Kasumi-1 (cell line): ENCODE results near the gene SLC44A5.

Source experiments
- DNase-seq, 2 experiments: peaks; one replicate each; lab custom pipeline; 2025; lab: John Stamatoyannopoulos, UW

Gene SLC44A5

GRCh38 chr1:75588779-75589475 is 22.0 kb downstream of the SLC44A5 start:
- DNase-seq: no peak

DNA sequence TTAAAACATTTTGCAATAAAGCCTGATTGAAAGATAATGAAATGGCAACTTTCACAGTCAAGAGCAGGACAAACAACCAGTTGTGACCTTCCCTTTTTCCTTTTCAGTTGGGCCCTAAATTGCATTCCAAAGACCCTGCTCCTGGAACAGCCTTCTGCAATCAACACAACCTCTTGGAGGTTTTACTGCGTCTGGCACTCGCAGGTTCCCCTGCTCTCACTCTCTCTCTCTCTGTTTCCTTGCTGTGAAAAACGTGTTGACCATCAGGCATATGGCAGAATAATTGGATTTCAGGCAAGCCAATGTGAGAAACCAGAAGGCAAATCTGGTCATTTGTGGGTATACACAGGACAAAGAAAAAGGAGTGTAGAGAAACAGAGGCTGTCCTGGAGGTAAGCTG is 23.2 kb downstream of the SLC44A5 start:
- no peak for DNase-seq

DNA sequence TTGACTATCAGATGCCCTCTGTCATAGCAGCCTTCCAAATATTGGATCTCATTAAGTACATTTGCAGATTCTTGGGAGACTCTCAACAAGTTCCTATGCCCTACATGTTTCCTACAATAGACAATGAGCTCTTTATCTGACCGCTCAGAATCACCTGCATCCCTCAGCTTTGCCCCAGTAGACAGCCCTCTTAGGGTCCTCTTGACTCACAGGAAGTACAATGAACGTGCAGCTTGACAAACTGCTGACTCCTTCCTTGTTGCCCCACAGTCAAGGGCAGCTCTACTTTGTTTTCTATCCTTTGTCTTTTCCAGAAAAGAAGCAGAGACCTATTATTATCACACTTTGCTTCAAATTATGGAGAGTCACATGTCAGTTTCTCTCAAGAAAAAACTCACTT is 27.6 kb downstream of the SLC44A5 start:
- DNase-seq: no peak

GRCh38 chr1:75582725-75583261 is 28.1 kb downstream of the SLC44A5 start:
- no peak for DNase-seq

DNA sequence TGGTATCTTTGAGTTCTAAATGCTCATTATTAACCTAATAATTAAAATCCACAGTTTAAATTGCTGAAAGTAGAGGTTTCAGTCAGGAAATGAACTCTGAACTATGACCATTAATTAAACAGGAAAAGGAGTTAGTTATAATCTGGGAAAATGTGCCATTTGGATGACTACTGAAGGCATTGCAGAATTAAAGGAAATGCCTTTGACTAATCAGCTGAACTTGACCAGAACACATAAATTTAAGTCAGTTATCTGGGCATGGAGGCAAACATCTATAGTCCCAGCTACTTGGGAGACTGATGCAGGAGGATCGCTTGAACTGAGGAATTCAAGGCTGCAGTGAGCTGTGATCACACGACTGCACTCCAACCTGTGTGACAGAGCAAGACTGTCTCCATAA is 31.9 kb downstream of the SLC44A5 start:
- no peak for DNase-seq

DNA sequence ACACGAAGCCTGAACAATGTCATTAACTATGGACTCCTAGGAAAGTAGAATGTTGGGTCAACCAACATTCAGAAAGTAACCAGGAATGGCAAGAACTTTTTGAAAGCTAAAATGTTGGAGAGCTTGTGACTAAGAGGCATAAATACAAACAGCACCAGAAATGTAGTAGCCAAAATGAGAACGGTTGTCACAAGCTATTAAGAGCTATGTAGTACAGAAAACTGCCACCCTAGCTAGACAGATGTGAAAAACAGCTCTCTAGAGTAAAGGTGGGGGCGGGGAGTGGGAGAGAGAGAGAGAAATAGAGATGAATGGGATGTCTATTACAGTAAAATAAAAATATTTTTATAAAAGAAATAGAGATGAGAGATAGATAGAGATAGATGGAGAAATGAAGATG is 35.1 kb downstream of the SLC44A5 start:
- no peak for DNase-seq

DNA sequence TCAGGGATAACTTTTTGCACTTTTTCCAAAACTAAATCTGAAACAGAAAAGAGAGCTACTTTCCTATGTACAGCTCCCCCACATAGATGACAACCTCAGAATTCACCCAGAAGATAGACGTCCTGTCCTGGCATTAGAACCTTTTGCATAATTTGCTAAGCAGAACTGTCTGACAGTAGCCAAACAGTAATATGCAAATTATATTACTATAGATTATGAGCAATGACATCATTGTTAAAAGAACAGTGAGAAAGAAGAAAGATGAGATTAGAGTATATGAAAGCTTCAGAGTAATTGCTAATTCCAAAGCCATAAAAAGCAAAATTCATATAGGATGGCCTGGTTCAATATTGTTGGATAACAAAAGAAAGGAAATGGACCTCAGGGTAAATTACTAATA is 43.7 kb downstream of the SLC44A5 start:
- DNase-seq: no peak

- DNase-seq: no peak
Observed at GRCh38 chr1:75559800-75560199, 51.1 kb downstream of the SLC44A5 start.

DNA sequence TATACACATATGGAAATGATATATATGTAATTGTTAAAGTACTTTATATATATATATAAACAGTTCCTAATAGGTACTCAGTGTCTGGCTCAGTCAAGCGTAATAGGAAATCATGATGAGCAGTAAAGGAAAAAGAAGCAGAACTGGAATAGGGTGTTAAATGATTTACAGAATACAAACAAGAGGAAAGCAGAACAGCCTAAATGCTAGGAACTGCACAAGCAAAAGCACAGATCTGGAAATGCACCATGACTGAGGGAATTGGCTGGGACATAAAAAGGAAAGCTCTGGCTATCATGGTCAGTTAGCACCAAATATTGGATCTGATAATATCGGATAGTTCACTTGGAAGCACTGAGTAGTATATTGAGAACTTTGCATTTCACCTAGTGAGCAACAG is 51.8 kb downstream of the SLC44A5 start:
- no peak for DNase-seq

GRCh38 chr1:75554870-75555269 is 56.0 kb downstream of the SLC44A5 start:
- DNase-seq: no peak

DNA sequence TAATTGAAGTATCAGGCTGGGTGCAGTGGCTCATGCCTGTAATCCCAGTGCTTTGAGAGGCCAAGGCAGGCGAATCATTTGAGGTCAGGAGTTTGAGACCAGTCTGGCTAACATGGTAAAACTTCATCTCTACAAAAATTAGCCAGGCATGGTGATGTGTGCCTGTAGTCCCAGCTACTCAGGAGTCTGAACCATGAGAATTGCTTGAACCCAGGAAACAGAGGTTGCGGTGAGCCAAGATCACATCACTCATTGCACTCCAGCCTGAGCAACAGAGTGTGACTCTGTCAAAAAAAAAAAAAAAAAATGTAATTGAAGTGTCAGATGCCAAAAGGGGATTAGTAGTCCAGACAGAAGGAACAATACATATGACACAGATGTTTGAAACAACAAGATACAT is 56.7 kb downstream of the SLC44A5 start:
- DNase-seq: no peak

DNA sequence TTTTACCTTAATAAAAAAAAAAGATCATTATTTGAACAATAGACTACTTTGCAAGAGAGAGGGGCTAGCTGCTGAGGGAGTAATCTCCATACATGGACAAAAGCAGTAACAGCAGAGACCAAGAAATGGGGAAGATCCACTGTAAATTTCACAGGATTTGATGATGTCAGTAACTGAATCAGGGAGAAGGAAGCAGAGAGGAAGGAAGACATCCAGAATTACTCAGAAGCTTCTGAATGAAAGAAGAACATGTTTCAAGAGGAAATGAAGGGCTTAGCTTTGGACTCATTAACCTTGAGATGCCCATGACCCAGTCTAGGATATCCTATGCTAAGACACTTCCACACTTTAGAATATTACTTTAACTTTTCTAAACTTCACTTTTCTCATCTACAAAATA is 60.4 kb downstream of the SLC44A5 start:
- no peak for DNase-seq

DNA sequence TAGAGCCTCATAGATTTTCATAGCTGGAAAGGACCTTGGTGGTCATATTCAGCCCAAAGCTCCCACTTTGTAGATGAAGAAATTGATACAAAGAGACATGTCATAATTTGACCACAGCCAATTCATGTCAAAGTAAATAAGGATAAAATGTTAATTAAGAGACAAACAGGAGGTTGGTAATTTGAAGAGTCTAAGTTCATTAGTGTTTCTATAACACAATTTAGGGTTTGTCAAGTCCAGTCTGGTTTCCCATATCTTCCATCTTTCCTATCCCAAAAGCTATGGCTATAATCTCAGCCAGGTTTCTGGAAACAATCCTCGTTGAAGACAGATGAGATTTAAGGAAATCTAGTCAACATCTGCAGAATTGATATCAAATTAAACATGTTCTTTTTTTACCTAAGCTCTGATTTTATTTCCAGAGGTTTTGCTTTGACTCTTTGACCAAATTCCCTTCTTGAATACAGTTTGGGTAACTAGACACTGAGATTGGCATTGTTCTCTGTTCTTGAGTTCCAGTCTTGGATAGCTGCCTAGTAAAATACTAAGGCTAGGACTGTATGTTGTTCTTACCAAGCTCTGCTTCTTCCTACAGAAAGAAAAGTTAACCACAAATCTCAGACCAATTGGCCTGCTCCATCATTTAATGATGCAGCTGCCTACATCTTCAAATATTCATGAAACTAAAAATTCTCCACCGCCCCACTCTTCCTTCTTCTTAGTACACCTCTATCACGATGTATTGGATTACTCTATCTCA is 62.0 kb downstream of the SLC44A5 start:
- DNase-seq: no peak

GRCh38 chr1:75543705-75544104 is 67.2 kb downstream of the SLC44A5 start:
- no peak for DNase-seq

DNA sequence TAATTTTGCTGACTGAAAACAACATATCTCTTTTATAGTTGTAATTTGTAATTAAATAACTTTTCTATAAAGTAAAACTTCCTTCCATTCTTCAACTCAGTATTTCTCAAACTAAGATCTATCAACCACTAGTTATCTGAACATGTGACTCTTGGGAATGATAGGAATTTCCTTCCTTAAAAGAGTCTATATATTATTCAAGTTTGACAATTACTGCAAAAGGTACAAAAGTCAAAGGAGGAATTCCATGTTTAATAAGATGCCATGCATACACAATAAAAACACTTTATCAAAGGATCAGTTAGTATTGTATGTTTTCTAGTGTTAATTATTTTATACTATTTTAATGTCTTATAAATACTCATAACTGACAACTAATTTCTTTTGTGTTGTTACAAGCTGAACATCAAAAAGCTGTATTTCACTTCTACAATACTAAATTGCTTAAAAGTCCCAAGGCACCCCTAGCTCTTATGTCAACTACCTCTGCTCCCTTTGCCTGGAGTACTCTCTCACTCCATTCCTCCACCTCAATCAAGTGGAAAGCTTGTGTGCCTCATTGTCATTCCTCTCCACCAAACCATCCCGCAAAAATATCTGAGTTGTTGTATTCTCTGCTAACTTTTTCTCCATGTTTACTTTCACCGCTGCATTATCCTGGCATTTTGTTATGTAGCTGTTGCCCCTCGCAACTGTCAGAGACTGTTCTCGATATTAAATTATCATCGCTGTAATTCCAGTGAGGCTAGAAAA is 67.9 kb downstream of the SLC44A5 start:
- no peak for DNase-seq

DNA sequence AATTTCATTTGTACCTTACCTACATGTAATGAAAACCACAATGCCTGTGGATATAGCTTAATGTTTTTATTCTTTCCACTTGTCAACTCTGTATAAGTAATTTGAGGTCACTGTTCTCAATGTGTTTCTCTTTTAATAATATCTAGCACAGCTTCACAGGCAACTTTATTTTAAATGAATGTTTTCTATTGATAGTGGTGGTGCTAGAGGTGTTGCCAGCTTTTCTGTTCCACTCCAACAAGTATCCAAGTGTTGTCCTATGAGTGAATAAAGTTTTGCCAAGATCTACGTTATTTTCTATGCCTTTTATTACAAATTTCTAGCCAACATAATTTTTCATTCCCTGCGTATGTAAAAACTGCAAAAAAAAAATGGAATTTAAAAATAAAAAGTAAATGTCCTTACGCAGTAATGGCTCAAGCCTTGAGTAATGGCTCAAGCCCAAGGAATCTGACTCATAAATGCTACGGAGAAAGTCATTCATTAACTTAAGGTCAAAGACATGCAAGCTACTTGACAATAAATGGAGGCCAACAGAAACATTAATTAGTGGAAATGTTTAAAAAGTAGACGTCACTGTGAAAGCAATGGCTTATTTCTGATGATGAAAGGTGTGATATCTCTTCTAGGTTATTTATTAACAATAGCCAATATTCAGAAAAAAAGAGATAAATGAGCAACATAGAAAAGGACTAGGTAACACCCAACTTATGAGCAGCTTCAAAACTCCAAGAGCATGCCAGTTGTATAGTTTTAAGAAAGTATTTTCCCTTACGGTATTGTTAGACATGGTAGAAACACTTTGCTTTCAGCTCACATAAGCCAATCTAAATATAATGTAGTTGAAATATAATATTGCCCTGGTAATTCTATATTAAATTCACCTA is 71.4 kb downstream of the SLC44A5 start:
- DNase-seq: no peak

DNA sequence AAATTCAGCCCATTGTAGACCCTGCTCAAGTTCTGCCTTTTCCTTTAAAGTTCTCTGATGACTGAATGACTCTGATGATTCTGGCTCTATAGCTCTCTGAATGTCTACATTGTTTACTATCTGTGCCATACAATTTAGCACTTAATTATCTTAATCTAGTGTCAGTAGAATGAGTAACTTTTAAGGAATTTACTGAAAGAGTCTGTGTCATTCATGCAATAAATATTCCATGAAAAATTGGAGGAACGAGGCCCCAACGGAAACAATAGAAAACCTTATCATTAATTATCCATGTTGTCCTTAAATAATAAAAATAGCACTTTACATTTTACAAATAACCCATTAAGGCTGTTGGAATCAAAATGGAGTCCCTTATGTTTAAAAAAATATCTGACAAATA is 77.8 kb downstream of the SLC44A5 start:
- no peak for DNase-seq

- DNase-seq: no peak
Observed at GRCh38 chr1:75531570-75531969, 79.3 kb downstream of the SLC44A5 start.

- no peak for DNase-seq
Observed at GRCh38 chr1:75529488-75529887, 81.4 kb downstream of the SLC44A5 start.

GRCh38 chr1:75528001-75528400 is 82.9 kb downstream of the SLC44A5 start:
- DNase-seq: no peak

- no peak for DNase-seq
Observed at GRCh38 chr1:75522389-75522788, 88.5 kb downstream of the SLC44A5 start.

DNA sequence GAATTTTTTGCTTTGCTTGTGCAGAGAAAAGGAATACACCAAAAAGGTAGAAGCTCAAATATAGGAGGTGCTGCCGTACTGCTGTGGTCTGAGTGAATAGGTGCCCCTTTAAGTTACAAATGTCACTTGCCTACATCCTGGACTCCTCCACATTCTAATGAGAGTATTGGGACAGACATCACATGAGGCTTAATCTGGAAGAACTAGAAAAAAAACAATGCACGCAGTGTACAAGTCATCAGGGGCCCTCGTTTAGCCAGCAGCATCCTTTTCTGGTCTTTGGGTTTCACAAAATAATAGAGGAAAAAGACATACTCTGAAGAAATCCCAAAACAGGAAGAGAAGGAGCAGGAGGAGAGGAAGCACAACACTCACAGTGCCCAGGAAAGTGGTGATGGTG is 89.3 kb downstream of the SLC44A5 start:
- DNase-seq: no peak
